A673 (cell line): ENCODE measurements around the gene MRGPRD. TPM values are rescaled to one million over a fixed set of nuclear protein-coding genes. Genes with fewer than 3 reads are reported as not detected.

Experiments
- BruUV-seq: library from RNA; stranded (reverse); fragments of 400-500 nt; replicated peaks from 2 replicates; lab custom pipeline; 2021; lab: Mats Ljungman, UMichigan
- CTCF ChIA-PET: fragments of 300-600 bp; sonication (Branson Sonifier 250); formaldehyde crosslinking; loops from one replicate; lab custom pipeline; 2022; ENCODE audit warnings: antibody characterized with exemption; lab: Charles Lee
- POLR2A ChIA-PET: fragments of 300-600 bp; sonication (Branson Sonifier 250); formaldehyde crosslinking; loops from one replicate; lab custom pipeline; 2022; ENCODE audit warnings: antibody characterized with exemption; ENCODE audit not compliant: low non-redundant PET; lab: Charles Lee
- DNase-seq: peaks from one replicate; pipeline ENCODE4 v3.0.0-alpha.2; 2015; ENCODE audit warnings: low spot score
- H3K27ac ChIP-seq: fragments of 200-600 bp; sonication (generic); 2 replicates; pipeline ENCODE4 v1.5.1; 2016; ENCODE audit warnings: mixed run types, low read depth, mild to moderate bottlenecking, mixed read lengths, antibody characterized with exemption, low read length; ENCODE audit not compliant: poor library complexity, severe bottlenecking
- H3K27me3 ChIP-seq: fragments of 200-600 bp; sonication (generic); replicated peaks from 2 replicates; pipeline ENCODE4 v1.6.1; 2017; ENCODE audit warnings: mixed run types, low read depth, mild to moderate bottlenecking, mixed read lengths, antibody characterized with exemption, low read length; ENCODE audit not compliant: insufficient read depth, poor library complexity
- H3K36me3 ChIP-seq: fragments of 200-600 bp; sonication (generic); 2 replicates; pipeline ENCODE4 v1.6.1; 2016; ENCODE audit warnings: mixed run types, mild to moderate bottlenecking, mixed read lengths, antibody characterized with exemption, low read length; ENCODE audit not compliant: insufficient read depth, poor library complexity, severe bottlenecking
- H3K4me1 ChIP-seq: fragments of 200-600 bp; sonication (generic); 2 replicates; pipeline ENCODE4 v1.6.1; 2017; ENCODE audit warnings: mixed run types, mild to moderate bottlenecking, mixed read lengths, antibody characterized with exemption, low read length; ENCODE audit not compliant: insufficient read depth, poor library complexity, severe bottlenecking
- H3K4me3 ChIP-seq: fragments of 200-600 bp; sonication (generic); 2 replicates; pipeline ENCODE4 v1.5.1; 2016; ENCODE audit warnings: low read depth, mixed run types, mild to moderate bottlenecking, mixed read lengths, low read length; ENCODE audit not compliant: poor library complexity, severe bottlenecking
- H3K9me3 ChIP-seq: fragments of 200-600 bp; sonication (generic); 2 replicates; pipeline ENCODE4 v1.6.1; 2016; ENCODE audit warnings: mixed run types, low read depth, mild to moderate bottlenecking, mixed read lengths, antibody characterized with exemption, low read length; ENCODE audit not compliant: poor library complexity, severe bottlenecking
- EZH2 ChIP-seq: fragments of 200-600 bp; sonication (generic); IDR thresholded peaks from 2 replicates; pipeline ENCODE4 v1.6.1; 2017; ENCODE audit warnings: borderline replicate concordance, low read depth, mild to moderate bottlenecking, mixed read lengths, antibody characterized with exemption, low read length; ENCODE audit not compliant: poor library complexity, severe bottlenecking
- intact Hi-C: fragments of 100-400 bp; cut with micrococcal nuclease; formaldehyde crosslinking; loops from one replicate; pipeline ENCODE4 v1.10.0; 2022; ENCODE audit not compliant: unreplicated experiment
- total RNA-seq: library from RNA; stranded (reverse); gene quantifications from 2 replicates; pipeline ENCODE4 v1.2.3, GENCODE V29; 2021
- TF ChIP-seq, protein P1 (sequence below): fragments of 300-800, 200-600 bp; sonication (generic); conservative IDR thresholded peaks from 2 replicates; pipeline ENCODE4 v1.5.1; 2017; ENCODE audit warnings: low read depth, mild to moderate bottlenecking, antibody characterized with exemption, low read length, moderate library complexity, mixed read lengths

Gene MRGPRD
- total RNA-seq, 1 experiment from 2014 or later: not detected

- TF ChIP-seq EZH2: no peak
- TF ChIP-seq, protein P1, sequence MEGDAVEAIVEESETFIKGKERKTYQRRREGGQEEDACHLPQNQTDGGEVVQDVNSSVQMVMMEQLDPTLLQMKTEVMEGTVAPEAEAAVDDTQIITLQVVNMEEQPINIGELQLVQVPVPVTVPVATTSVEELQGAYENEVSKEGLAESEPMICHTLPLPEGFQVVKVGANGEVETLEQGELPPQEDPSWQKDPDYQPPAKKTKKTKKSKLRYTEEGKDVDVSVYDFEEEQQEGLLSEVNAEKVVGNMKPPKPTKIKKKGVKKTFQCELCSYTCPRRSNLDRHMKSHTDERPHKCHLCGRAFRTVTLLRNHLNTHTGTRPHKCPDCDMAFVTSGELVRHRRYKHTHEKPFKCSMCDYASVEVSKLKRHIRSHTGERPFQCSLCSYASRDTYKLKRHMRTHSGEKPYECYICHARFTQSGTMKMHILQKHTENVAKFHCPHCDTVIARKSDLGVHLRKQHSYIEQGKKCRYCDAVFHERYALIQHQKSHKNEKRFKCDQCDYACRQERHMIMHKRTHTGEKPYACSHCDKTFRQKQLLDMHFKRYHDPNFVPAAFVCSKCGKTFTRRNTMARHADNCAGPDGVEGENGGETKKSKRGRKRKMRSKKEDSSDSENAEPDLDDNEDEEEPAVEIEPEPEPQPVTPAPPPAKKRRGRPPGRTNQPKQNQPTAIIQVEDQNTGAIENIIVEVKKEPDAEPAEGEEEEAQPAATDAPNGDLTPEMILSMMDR: no peak
- BruUV-seq: no TSS peak
- no peaks in the 10 kb centered on the region for H3K27me3 ChIP-seq
- intact Hi-C loops: no loop called here
- H3K36me3 ChIP-seq: no peaks in the 10 kb centered on the region
- ChIA-PET CTCF (interaction anchor here (0.6 kb wide), 1 partner anchor 675 kb away, joined by 3 read pairs; no protein-coding TSS in a partner anchor), POLR2A (no interaction called here)
- no peak overlapping the region for H3K4me3 ChIP-seq
- H3K4me1 ChIP-seq: peaks cover 38% of the 10 kb centered on the region
- no peak overlapping the region for H3K27ac ChIP-seq
- no peak for DNase-seq
- H3K9me3 ChIP-seq: no peaks in the 10 kb centered on the region
These were observed 29.6 kb upstream of the MRGPRD start for GRCh38 chr11:69010361-69010891.

DNA sequence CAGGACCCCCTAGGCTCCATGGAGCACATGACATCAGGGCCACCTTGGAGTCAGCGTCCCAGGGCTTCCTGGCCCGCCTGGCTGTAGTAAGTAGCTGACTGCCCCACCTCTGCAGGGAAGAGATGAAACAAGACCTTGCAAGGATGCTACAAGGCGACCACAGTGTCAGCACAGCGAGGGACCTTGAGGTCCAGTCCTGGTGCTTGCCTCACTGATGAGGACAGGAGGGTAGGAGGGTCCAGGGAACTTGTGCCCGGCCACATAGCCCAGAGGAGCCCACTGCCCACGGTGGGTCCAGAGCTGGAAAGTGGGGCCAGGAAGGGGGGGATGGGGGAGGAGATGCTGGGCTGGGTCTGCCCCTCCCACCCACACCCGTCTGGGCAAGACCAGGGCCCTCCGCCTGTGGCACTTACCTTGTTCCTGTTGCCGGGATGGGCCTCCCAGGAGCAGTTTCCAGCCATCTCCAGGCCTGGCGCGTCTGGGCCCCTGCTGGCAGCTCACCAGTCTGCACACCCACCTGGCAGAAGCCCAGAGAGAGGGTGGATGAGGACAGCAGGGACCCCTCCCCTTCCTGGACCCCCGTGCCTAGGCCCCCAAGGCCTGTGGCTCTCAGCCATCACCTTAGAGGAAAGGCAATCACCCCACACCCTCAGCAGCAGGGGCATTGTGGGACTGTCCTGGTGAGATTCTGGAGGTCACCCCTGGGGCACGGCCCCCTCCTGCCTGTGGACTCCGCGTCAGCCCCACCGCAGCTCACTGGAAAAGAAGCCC, 28.8 kb upstream of the MRGPRD start:
- no peak overlapping the region for H3K27ac ChIP-seq
- no peak overlapping the region for H3K4me3 ChIP-seq
- no peaks in the 10 kb centered on the region for H3K36me3 ChIP-seq
- ChIA-PET CTCF (no interaction called here), POLR2A (no interaction called here)
- H3K27me3 ChIP-seq: no peaks in the 10 kb centered on the region
- intact Hi-C loops: no loop called here
- H3K9me3 ChIP-seq: no peaks in the 10 kb centered on the region
- BruUV-seq: no TSS peak
- DNase-seq: no peak
- TF ChIP-seq, protein P1: no peak
- TF ChIP-seq EZH2: no peak
- H3K4me1 ChIP-seq: peaks cover 38% of the 10 kb centered on the region

DNA sequence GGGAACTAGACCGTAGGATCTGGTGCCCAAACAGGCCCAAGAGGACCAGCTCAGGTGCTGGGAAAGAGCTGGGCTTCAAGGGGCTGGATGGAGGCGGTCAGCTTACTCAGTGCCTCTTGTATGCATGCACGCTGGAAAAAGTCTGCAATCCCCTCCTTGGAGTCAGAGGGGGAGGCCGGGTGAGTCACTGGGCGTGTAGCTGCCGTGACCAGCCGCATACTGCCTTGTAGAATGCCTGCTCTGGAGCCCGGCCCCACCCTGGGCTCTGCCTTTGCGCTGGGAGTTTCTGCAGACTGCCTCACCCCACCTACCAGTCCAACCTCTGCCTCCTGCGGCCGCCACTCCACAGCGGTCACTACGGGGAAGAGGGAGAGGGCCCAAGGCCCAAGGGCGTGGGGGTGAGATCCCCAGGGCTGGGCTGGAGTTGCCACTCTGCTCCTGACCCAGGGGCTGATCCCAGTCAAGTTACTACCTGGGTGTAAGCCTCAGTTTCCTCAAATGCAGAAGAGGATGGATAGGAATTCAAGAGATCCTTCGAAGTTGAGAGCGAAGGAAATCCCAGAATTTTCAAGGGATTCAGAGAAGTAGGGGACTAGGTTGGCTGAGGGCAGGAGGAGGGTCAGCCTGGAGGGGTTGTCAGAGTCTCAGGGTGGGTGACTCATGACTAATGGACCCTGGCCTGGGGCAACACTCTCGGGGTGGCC, 28.1 kb upstream of the MRGPRD start:
- Histone ChIP-seq H3K4me3 (no peak overlapping the region), H3K9me3 (no peaks in the 10 kb centered on the region), H3K4me1 (peaks cover 30% of the 10 kb centered on the region), H3K36me3 (no peaks in the 10 kb centered on the region), H3K27me3 (no peaks in the 10 kb centered on the region), H3K27ac (no peak overlapping the region)
- ChIA-PET CTCF (no interaction called here), POLR2A (no interaction called here)
- no peak for DNase-seq
- TF ChIP-seq, protein P1: no peak
- no peak for TF ChIP-seq EZH2
- no TSS peak for BruUV-seq
- intact Hi-C loops: no loop called here
